ENCODE results near the gene BICD2.

DNA sequence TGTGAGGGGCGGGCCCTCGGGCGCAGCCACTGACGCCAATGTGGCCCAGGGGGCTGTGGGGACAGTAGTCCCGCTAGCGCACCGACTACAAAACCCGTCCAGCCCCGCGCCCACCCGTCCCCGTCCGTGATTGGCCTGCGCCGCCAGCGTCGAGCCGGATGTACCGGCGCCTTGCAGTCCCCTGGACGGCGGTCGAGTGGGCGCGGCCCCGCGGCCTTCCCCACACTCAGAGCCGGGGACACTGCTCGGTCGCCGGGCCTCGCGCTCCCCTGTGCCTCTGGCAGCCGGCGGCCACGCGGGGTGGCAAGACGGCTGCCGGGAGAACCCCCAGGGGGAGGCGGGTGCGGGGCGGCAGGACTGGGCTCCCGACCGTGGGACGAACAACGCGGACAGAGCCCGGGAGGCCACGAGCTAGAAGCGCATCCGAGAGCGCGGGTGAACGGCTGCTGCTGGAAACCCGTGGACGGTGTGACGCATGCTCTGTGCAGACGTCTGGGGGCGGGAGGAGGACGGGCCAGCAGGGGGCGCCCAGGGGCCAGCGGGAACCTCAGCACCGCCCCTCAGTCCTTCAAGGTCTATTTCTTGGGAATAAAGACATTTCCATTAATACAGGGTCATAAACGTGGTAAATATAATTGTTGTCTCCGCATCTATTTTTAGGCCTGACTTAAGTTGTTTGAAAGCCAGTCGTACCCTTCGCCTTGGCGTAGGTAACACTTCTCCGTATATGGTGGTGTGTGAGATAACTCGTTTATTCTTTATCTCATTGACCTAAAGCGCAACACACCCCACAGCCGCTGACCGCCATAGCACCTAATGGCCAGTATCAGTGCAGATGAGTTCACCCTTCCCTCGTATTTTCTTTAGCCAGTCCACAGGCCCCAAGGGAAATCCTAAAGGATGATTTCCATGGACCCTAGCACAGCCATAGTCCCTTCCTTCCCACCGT, 629 bp upstream of the BICD2 start:
- TF ChIP-seq, protein P1, sequence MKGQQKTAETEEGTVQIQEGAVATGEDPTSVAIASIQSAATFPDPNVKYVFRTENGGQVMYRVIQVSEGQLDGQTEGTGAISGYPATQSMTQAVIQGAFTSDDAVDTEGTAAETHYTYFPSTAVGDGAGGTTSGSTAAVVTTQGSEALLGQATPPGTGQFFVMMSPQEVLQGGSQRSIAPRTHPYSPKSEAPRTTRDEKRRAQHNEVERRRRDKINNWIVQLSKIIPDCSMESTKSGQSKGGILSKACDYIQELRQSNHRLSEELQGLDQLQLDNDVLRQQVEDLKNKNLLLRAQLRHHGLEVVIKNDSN (IDR thresholded peaks at IDR 0.05): no peak
- TF ChIP-seq RAD21 (IDR thresholded peaks at IDR 0.05; ENCODE audit: low read depth) (peak; percentile 49; the same call in 1 of the 2 replicates), NFIC (IDR thresholded peaks at IDR 0.05) (no peak), TAF1 (IDR thresholded peaks at IDR 0.05; ENCODE audit: low read depth) (peak; percentile 79), YY1 (IDR thresholded peaks at IDR 0.05; ENCODE audit: low read depth) (peak; percentile 78; the same call in 1 of the 2 replicates), EGR1 (IDR thresholded peaks at IDR 0.05) (peak; percentile 86), ZBTB7A (IDR thresholded peaks at IDR 0.05; ENCODE audit: low read depth) (peak; percentile 58; the same call in 1 of the 2 replicates), EP300 (IDR thresholded peaks at IDR 0.05; ENCODE audit: borderline replicate concordance) (no peak), FOXM1 (IDR thresholded peaks at IDR 0.05; ENCODE audit: borderline replicate concordance, low read depth) (no peak; the same call in 1 of the 2 replicates), TEAD4 (IDR thresholded peaks at IDR 0.05) (no peak)
